C4-2B (cell line): ENCODE measurements around the gene ARIH2.

ENCODE experiments used
- ZFX ChIP-seq: fragments of 450-650 bp; IDR thresholded peaks from 2 replicates; pipeline ENCODE4 v1.6.1; 2017
- TF ChIP-seq, protein P1 (sequence below): fragments of 450-650 bp; conservative IDR thresholded peaks from 2 replicates; pipeline ENCODE4 v1.5.1; 2017; ENCODE audit warnings: mild to moderate bottlenecking

DNA sequence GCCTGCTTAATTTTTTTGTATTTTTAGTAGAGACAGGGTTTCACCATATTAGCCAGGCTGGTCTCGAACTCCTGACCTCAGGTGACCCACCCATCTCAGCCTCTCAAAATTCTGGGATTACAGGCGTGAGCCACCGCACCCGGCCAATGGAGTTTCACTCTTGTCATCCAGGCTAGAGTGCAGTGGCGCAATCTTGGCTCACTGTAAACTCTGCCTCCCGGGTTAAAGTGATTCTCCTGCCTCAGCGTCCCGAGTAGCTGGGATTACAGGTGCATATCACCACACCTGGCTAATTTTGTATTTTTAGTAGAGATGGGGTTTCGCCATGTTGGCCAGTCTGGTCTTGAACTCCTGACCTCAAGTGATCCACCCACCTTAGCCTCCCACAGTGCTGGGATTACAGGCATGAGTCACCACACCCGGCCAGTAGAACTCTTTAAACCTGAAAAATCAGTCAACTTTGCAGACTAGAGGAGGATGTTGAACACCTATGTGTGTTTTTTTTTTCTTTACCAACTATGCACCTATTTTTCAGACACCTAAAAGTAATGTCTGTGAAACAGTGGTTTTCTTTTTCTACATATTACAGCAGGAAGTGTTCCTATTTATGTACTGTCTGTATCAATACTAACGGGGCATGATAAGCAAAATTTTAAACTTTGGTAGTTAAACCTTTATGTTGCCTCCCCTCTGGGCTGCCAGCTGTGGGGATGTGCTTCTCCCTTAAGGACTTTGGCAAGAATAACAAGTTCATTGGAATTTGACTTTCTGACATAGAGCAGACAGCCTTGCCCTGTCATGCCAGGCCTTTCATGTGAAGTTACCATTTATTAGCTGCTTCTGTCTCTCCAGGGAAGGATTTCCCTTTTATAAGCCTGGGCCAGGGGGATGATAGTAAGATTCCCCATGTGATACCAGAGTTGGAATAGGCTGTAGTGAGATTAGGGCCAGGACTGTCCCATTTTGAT, 8.1 kb downstream of the ARIH2 start:
- TF ChIP-seq, protein P1, sequence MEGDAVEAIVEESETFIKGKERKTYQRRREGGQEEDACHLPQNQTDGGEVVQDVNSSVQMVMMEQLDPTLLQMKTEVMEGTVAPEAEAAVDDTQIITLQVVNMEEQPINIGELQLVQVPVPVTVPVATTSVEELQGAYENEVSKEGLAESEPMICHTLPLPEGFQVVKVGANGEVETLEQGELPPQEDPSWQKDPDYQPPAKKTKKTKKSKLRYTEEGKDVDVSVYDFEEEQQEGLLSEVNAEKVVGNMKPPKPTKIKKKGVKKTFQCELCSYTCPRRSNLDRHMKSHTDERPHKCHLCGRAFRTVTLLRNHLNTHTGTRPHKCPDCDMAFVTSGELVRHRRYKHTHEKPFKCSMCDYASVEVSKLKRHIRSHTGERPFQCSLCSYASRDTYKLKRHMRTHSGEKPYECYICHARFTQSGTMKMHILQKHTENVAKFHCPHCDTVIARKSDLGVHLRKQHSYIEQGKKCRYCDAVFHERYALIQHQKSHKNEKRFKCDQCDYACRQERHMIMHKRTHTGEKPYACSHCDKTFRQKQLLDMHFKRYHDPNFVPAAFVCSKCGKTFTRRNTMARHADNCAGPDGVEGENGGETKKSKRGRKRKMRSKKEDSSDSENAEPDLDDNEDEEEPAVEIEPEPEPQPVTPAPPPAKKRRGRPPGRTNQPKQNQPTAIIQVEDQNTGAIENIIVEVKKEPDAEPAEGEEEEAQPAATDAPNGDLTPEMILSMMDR, result no peak
- no peak for TF ChIP-seq ZFX
